AG10803 (cell line): ENCODE results near the gene FOXP1.

Experiments
- DNase-seq: peaks from one replicate; pipeline ENCODE4 v3.0.0; 2010; ENCODE audit warnings: low read depth
- H3K4me3 ChIP-seq: 2 replicates; pipeline ENCODE4 v1.5.1; 2011; ENCODE audit warnings: mild to moderate bottlenecking, low read length, control low read depth
- TF ChIP-seq, protein P1 (sequence below): conservative IDR thresholded peaks from 2 replicates; pipeline ENCODE4 v1.5.1; 2011; ENCODE audit warnings: mild to moderate bottlenecking, low read length, control low read depth, inconsistent platforms

FOXP1 gene

DNA sequence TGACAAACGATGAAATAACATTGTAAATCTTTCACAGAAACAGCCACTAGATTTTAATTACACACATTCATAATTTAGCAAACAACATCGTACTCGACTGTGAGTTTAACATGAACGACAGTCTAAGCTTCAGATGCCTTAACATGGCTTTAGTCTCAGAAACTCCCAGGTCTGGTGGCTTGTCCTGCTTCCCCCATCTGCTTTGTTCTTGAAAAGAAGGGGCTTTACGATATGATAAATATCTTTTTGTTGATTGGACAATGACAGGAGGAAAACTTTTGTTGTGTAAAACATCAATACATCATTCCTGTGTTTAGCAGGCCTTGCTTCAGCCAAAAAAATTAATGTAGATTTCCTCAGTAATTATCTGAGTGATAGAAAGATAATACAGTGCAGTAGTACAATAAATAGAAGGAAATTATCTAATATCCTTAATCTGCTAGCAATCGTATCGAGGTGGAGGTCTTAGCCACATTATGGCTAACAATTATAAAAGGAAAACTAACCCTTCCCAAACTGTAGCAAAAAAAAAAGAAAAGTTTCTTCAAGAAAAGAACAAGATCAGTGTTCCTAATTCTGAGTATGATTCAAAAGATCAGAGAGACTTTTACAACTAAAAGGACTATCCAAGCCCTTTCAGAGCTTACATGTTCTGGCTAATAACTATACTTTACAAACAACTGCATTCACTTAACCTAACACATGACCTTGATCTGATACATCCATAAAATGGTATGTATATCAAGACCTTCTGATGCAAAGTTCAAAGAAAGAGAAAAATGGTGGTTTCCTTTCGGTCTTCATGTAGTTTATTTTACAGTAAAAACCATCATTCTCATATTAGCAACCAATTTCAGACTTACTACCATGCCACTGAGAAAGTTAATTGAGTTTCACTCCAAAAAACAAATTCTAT, 535.7 kb downstream of the FOXP1 start:
- TF ChIP-seq, protein P1, sequence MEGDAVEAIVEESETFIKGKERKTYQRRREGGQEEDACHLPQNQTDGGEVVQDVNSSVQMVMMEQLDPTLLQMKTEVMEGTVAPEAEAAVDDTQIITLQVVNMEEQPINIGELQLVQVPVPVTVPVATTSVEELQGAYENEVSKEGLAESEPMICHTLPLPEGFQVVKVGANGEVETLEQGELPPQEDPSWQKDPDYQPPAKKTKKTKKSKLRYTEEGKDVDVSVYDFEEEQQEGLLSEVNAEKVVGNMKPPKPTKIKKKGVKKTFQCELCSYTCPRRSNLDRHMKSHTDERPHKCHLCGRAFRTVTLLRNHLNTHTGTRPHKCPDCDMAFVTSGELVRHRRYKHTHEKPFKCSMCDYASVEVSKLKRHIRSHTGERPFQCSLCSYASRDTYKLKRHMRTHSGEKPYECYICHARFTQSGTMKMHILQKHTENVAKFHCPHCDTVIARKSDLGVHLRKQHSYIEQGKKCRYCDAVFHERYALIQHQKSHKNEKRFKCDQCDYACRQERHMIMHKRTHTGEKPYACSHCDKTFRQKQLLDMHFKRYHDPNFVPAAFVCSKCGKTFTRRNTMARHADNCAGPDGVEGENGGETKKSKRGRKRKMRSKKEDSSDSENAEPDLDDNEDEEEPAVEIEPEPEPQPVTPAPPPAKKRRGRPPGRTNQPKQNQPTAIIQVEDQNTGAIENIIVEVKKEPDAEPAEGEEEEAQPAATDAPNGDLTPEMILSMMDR: no peak
- DNase-seq: no peak
- no peak overlapping the region for H3K4me3 ChIP-seq

- H3K4me3 ChIP-seq: no peak overlapping the region
- no peak for DNase-seq
- TF ChIP-seq, protein P1: no peak
These were observed 536.7 kb downstream of the FOXP1 start for GRCh38 chr3:71046791-71047190.

- TF ChIP-seq, protein P1: no peak
- DNase-seq: no peak
These were observed 537.6 kb downstream of the FOXP1 start for GRCh38 chr3:71045917-71046282.

GRCh38 chr3:71045212-71045916, 538.2 kb downstream of the FOXP1 start:
- no peak for DNase-seq
- TF ChIP-seq, protein P1: no peak
- H3K4me3 ChIP-seq: no peak overlapping the region

More at GRCh38 chr3:71045917-71046282, 537.6 kb downstream of the FOXP1 start:
- H3K4me3 ChIP-seq: no peak overlapping the region

DNA sequence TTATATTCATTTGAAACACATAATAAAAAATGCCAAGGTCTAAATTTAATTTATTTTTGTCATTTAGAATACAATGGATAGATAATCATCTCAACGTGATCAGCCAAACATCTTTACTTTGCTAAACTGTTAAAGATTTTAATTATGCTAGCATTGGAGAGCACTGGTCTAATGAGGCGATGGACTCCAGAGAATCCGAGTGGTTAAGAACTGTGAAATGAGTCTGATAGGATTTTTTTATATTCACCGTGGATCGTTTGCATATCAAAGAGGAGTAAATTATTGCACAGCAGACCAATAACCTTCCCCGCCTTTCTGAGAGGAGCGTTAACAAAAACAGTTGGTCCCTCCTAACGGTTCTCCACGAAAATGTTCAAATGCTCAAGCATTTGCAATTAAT, 540.8 kb downstream of the FOXP1 start:
- DNase-seq: no peak
- H3K4me3 ChIP-seq: no peak overlapping the region
- TF ChIP-seq, protein P1: no peak

DNA sequence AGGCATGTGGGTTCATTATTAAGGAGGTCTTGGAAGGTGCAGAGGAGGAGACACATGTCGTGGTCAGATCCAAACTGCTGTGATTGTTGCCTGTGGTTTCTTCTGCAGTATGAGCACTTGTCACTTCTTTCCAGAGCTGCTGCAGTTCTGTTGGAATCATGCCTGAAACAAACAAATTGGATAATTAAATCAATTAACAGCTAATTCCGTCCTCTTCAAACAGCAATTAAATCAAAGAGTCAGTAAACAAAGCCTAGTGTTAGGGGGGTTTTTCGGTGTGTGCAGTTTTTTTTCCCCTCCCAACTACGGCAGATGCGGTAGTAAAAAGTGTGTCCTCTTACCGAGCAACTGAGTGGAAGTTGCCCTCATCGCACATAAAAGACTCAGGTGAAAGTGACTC, 542.2 kb downstream of the FOXP1 start:
- no peak overlapping the region for H3K4me3 ChIP-seq
- TF ChIP-seq, protein P1: no peak

More for the DNA sequence above, 542.2 kb downstream of the FOXP1 start:
- no peak for DNase-seq
